ENCODE data around the gene HNRNPDL.

Gene HNRNPDL

DNA sequence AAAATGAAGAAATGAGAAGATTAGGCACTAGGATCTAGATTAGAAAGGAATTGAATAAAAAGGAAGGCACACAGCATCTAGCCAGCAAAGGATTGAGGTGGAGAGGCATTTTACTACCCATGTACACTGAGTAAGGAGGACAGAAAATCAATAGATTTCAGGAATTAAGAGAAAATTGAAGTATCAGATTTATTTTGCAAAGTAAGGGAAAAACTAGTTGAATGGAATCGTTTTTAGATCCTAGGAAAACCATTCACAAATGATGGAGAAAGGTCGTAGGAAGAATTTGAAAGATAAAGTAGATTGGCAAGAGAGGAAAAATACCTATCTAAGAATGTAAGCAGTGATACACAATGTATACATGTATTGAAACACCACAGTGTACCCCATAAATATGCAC is 31.4 kb upstream of the HNRNPDL start:
- Histone ChIP-seq H3K27ac (ENCODE audit: low read depth, low read length) (no peak overlapping the region), H3K27me3 (ENCODE audit: control insufficient read depth in 5 of 5, insufficient read depth in 4 of 5, low read length in 5 of 5) (no peaks in the 10 kb centered on the region), H3K4me3 (ENCODE audit: low read depth in 1 of 5, low read length in 5 of 5) (no peak overlapping the region), H3K9me3 (ENCODE audit: control insufficient read depth in 5 of 5, low read length in 5 of 5) (no peaks in the 10 kb centered on the region), H3K36me3 (ENCODE audit: control insufficient read depth in 5 of 5, insufficient read depth in 5 of 5, low read length in 5 of 5) (peaks cover 11 to 35% (median 27%) of the 10 kb centered on the region in 5 donors), H3K4me1 (ENCODE audit: control insufficient read depth in 5 of 5, insufficient read depth in 5 of 5, low read length in 5 of 5) (peaks cover 0 to 4% (median 0%) of the 10 kb centered on the region in 5 donors), H3K9ac (ENCODE audit: low read length in 5 of 5) (no peak overlapping the region)

DNA sequence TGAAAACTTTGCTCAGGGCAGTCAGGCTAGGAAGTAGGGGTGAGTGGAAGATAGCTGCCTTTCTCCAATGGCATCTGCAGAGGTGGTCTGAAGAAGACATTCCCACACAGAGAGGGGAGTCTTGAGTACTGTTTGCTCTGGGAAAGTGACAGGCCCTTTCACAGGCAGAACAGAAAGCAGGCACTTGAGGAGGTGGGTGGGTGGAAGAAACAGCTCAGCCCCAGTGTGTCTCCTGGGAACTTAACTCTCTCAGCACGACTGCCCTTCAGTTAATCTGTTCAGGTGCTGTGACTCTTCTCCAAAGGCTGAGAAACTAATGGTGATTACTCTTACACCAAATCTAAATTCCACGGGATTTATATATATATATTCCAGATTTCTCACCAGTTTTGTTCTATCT is 28.5 kb upstream of the HNRNPDL start:
- Histone ChIP-seq H3K9ac (ENCODE audit: low read length in 5 of 5) (no peak overlapping the region), H3K36me3 (ENCODE audit: control insufficient read depth in 5 of 5, insufficient read depth in 5 of 5, low read length in 5 of 5) (peaks cover 15 to 47% (median 32%) of the 10 kb centered on the region in 5 donors), H3K4me3 (ENCODE audit: low read depth in 1 of 5, low read length in 5 of 5) (no peak overlapping the region), H3K4me1 (ENCODE audit: control insufficient read depth in 5 of 5, insufficient read depth in 5 of 5, low read length in 5 of 5) (peaks cover 0 to 4% (median 0%) of the 10 kb centered on the region in 5 donors), H3K9me3 (ENCODE audit: control insufficient read depth in 5 of 5, low read length in 5 of 5) (no peaks in the 10 kb centered on the region), H3K27ac (ENCODE audit: low read depth, low read length) (no peak overlapping the region), H3K27me3 (ENCODE audit: control insufficient read depth in 5 of 5, insufficient read depth in 4 of 5, low read length in 5 of 5) (no peaks in the 10 kb centered on the region)

DNA sequence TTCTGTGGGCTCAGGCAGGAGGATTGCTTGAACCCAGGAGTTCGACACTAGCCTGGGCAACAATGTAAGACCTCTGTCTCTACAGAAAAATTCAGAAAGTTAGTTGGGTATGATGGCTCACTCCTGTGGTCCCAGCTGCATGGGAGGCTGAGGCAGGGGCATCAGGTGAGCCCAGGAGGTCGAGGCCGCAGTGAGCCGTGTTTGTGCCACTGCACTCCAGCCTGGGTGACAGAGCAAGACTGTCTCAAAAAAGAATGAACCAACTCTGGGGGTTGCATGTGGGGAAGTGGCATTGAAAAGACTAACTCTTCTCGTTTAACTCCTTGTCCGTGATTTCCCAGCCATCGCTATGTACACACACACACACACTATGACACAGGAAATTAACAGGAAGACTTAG is 27.0 kb upstream of the HNRNPDL start:
- no peak overlapping the region for H3K4me3 ChIP-seq (ENCODE audit: low read depth in 1 of 5, low read length in 5 of 5)
- H3K27ac ChIP-seq (ENCODE audit: low read depth, low read length), result no peak overlapping the region
- no peaks in the 10 kb centered on the region for H3K9me3 ChIP-seq (ENCODE audit: control insufficient read depth in 5 of 5, low read length in 5 of 5)
- H3K27me3 ChIP-seq (ENCODE audit: control insufficient read depth in 5 of 5, insufficient read depth in 4 of 5, low read length in 5 of 5), result no peaks in the 10 kb centered on the region
- H3K4me1 ChIP-seq (ENCODE audit: control insufficient read depth in 5 of 5, insufficient read depth in 5 of 5, low read length in 5 of 5), result peaks cover 0 to 4% (median 0%) of the 10 kb centered on the region in 5 donors
- H3K36me3 ChIP-seq (ENCODE audit: control insufficient read depth in 5 of 5, insufficient read depth in 5 of 5, low read length in 5 of 5), result peaks cover 21 to 57% (median 39%) of the 10 kb centered on the region in 5 donors
- no peak overlapping the region for H3K9ac ChIP-seq (ENCODE audit: low read length in 5 of 5)

DNA sequence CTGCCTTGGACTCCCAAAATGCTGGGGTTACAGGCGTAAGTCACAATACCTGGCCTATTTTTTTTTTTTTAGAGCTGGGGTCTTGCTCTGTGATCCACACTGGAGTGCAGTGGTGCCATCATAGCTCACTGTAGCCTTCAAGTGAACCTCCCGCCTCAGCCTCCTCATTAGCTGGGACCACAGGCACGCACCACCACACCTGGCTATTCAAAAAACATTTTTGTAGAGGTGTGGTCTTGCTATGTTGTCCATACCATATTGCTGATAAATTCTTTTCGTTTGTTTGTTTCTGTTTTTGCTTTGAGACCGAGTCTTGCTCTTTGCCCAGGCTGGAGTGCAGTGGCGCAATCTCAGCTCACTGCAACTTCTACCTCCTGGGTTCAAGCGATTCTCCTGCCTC is 21.8 kb upstream of the HNRNPDL start:
- H3K27ac ChIP-seq (ENCODE audit: low read depth, low read length), result no peak overlapping the region
- H3K4me3 ChIP-seq (ENCODE audit: low read depth in 1 of 5, low read length in 5 of 5), result no peak overlapping the region
- no peaks in the 10 kb centered on the region for H3K4me1 ChIP-seq (ENCODE audit: control insufficient read depth in 5 of 5, insufficient read depth in 5 of 5, low read length in 5 of 5)
- H3K27me3 ChIP-seq (ENCODE audit: control insufficient read depth in 5 of 5, insufficient read depth in 4 of 5, low read length in 5 of 5), result no peaks in the 10 kb centered on the region
- no peaks in the 10 kb centered on the region for H3K9me3 ChIP-seq (ENCODE audit: control insufficient read depth in 5 of 5, low read length in 5 of 5)
- H3K9ac ChIP-seq (ENCODE audit: low read length in 5 of 5), result no peak overlapping the region
- peaks cover 23 to 63% (median 42%) of the 10 kb centered on the region in 5 donors for H3K36me3 ChIP-seq (ENCODE audit: control insufficient read depth in 5 of 5, insufficient read depth in 5 of 5, low read length in 5 of 5)

DNA sequence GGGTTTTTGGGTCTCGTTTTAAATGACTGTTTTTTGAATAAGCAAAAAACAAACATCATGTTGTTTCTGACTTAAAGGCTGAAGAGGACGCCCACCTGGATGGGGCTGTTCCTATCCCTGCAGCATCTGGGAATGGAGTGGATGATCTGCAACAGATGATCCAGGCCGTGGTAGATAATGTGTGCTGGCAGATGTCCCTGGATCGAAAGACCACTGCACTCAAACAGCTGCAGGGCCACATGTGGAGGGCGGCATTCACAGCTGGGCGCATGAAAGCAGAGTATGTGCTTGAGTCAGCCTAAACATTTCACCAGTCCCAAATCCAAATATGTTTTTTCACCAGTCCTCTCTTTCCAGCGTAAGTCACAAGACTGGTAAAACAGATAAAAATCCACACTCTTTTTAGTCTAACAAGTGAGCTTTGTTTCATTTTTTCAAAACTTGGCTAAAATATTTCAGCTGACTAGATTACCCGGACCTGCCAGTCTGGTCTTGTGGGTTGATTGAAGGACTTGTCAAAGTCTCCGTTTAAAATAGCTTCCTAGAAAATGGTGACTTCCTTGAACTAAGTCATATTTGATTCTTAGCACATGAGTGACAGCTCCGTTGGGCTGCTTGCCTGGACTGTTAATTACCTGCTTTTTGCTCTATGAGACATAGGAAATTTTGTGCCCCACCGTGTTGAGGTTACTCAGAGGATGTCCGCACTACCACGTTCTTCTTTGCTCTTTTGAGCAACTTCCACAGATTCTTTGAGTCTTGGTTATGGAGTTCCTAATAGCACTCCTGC is 20.9 kb upstream of the HNRNPDL start:
- peaks cover 17 to 56% (median 41%) of the 10 kb centered on the region in 5 donors for H3K36me3 ChIP-seq (ENCODE audit: control insufficient read depth in 5 of 5, insufficient read depth in 5 of 5, low read length in 5 of 5)
- no peak overlapping the region for H3K9ac ChIP-seq (ENCODE audit: low read length in 5 of 5)
- no peaks in the 10 kb centered on the region for H3K4me1 ChIP-seq (ENCODE audit: control insufficient read depth in 5 of 5, insufficient read depth in 5 of 5, low read length in 5 of 5)
- no peaks in the 10 kb centered on the region for H3K9me3 ChIP-seq (ENCODE audit: control insufficient read depth in 5 of 5, low read length in 5 of 5)
- H3K27me3 ChIP-seq (ENCODE audit: control insufficient read depth in 5 of 5, insufficient read depth in 4 of 5, low read length in 5 of 5), result no peaks in the 10 kb centered on the region
- H3K27ac ChIP-seq (ENCODE audit: low read depth, low read length), result no peak overlapping the region
- H3K4me3 ChIP-seq (ENCODE audit: low read depth in 1 of 5, low read length in 5 of 5), result no peak overlapping the region

DNA sequence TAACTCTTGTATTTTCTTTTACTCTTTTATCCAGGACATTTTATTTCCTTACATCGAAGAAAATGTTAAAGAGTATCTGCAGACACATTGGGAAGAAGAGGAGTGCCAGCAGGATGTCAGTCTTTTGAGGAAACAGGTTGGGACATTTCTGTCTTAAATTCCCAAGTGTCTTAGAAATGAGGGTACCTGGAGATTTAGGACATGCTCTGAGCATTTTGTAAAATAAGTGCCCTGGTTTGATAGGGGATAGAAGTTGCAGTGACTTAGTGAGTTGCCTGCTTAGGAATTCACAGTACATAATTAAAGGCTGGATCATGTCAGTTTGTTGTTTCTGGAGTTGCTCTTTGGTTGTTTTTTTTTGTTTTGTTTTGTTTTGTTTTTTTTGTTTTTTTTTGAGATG is 17.6 kb upstream of the HNRNPDL start:
- no peak overlapping the region for H3K27ac ChIP-seq (ENCODE audit: low read depth, low read length)

DNA sequence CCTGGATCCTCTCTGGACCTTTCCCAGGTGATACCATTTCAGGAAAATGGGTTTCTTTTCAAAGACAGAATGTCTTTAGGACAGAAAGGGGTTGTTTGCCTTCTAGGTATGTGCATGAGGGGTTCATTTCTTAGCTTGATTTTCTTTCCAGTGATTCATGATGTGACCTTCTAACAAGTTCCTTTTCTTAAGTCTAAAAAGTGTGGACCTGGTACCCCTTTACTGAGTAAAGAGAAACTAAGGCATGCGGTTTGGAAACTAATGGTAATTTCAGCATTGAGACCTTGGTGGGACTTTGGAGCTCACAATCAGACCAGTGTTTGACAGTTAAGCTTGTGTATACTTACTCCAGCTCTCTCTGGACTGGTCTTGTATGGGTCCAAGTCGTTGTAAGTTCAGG is 8.8 kb upstream of the HNRNPDL start:
- Histone ChIP-seq H3K4me3 (ENCODE audit: low read depth in 1 of 5, low read length in 5 of 5) (no peak overlapping the region), H3K4me1 (ENCODE audit: control insufficient read depth in 5 of 5, insufficient read depth in 5 of 5, low read length in 5 of 5) (no peaks in the 10 kb centered on the region), H3K36me3 (ENCODE audit: control insufficient read depth in 5 of 5, insufficient read depth in 5 of 5, low read length in 5 of 5) (peaks cover 0 to 4% (median 0%) of the 10 kb centered on the region in 5 donors), H3K27me3 (ENCODE audit: control insufficient read depth in 5 of 5, insufficient read depth in 4 of 5, low read length in 5 of 5) (no peaks in the 10 kb centered on the region), H3K9ac (ENCODE audit: low read length in 5 of 5) (no peak overlapping the region), H3K9me3 (ENCODE audit: control insufficient read depth in 5 of 5, low read length in 5 of 5) (no peaks in the 10 kb centered on the region), H3K27ac (ENCODE audit: low read depth, low read length) (no peak overlapping the region)

More for the DNA sequence above, 17.6 kb upstream of the HNRNPDL start:
- Histone ChIP-seq H3K9me3 (ENCODE audit: control insufficient read depth in 5 of 5, low read length in 5 of 5) (no peaks in the 10 kb centered on the region), H3K27me3 (ENCODE audit: control insufficient read depth in 5 of 5, insufficient read depth in 4 of 5, low read length in 5 of 5) (no peaks in the 10 kb centered on the region), H3K4me3 (ENCODE audit: low read depth in 1 of 5, low read length in 5 of 5) (no peak overlapping the region), H3K4me1 (ENCODE audit: control insufficient read depth in 5 of 5, insufficient read depth in 5 of 5, low read length in 5 of 5) (no peaks in the 10 kb centered on the region), H3K9ac (ENCODE audit: low read length in 5 of 5) (no peak overlapping the region), H3K36me3 (ENCODE audit: control insufficient read depth in 5 of 5, insufficient read depth in 5 of 5, low read length in 5 of 5) (peaks cover 11 to 42% (median 31%) of the 10 kb centered on the region in 5 donors)

DNA sequence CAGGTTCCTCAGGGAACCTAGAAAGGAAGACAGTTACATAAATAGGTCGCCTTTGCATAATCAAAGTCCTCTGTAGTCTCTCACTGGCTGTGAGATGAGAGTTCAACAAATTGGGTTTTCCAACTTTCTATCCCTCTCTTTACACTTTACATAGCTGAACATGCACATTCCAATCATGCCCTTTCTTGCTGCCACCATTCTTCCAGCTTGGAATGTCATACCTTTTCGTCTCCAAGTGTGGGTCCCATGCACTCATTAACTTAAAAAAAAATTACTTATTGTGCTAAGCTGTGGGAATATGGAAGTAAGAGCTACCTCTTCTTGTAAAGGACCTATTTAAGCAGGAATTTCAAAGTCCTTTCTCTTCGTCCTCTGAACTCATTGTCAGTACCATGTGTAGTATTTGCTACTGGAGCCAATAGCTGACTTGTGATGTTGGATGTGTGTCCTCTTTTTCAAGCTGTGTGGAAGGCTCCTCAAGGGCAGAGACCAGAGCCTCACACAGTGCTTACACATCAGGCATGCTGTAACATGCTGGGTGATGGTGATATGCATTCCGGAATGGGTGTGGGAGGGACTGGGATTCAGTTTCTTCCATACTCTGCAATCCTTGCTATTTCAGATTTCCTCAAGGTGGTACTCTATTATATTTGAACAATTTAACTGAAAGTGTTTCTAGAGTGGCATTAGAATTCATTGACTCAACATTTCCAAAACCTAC is 7.2 kb upstream of the HNRNPDL start:
- Histone ChIP-seq H3K27me3 (ENCODE audit: control insufficient read depth in 5 of 5, insufficient read depth in 4 of 5, low read length in 5 of 5) (no peaks in the 10 kb centered on the region), H3K27ac (ENCODE audit: low read depth, low read length) (no peak overlapping the region), H3K9me3 (ENCODE audit: control insufficient read depth in 5 of 5, low read length in 5 of 5) (no peaks in the 10 kb centered on the region), H3K4me3 (ENCODE audit: low read depth in 1 of 5, low read length in 5 of 5) (no peak overlapping the region), H3K4me1 (ENCODE audit: control insufficient read depth in 5 of 5, insufficient read depth in 5 of 5, low read length in 5 of 5) (no peaks in the 10 kb centered on the region), H3K36me3 (ENCODE audit: control insufficient read depth in 5 of 5, insufficient read depth in 5 of 5, low read length in 5 of 5) (peaks cover 0 to 4% (median 0%) of the 10 kb centered on the region in 5 donors), H3K9ac (ENCODE audit: low read length in 5 of 5) (no peak overlapping the region)

DNA sequence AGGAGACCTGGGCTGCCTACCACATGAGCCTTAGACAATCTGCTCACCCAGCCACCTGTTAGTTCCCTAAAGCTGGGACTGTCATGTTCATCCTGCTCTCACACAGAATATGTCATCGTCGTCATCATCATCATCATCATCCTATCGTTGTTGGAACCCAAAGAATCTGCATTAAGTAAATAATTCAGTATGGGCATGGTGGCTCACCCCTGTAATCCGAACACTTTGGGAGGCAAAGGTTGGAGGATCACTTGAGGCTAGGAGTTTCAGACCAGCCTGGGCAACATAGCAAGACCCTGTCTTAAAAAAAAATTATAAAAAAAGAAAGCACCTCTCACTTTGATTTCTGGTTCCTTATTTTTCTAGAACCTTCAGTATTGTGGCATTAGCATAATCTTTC is 6.5 kb upstream of the HNRNPDL start:
- no peak overlapping the region for H3K4me3 ChIP-seq (ENCODE audit: low read depth in 1 of 5, low read length in 5 of 5)
- peaks cover 0 to 4% (median 0%) of the 10 kb centered on the region in 5 donors for H3K36me3 ChIP-seq (ENCODE audit: control insufficient read depth in 5 of 5, insufficient read depth in 5 of 5, low read length in 5 of 5)
- no peak overlapping the region for H3K9ac ChIP-seq (ENCODE audit: low read length in 5 of 5)
- H3K27me3 ChIP-seq (ENCODE audit: control insufficient read depth in 5 of 5, insufficient read depth in 4 of 5, low read length in 5 of 5), result no peaks in the 10 kb centered on the region
- H3K9me3 ChIP-seq (ENCODE audit: control insufficient read depth in 5 of 5, low read length in 5 of 5), result no peaks in the 10 kb centered on the region
- H3K4me1 ChIP-seq (ENCODE audit: control insufficient read depth in 5 of 5, insufficient read depth in 5 of 5, low read length in 5 of 5), result peaks cover 0 to 1% (median 0%) of the 10 kb centered on the region in 5 donors
- no peak overlapping the region for H3K27ac ChIP-seq (ENCODE audit: low read depth, low read length)

DNA sequence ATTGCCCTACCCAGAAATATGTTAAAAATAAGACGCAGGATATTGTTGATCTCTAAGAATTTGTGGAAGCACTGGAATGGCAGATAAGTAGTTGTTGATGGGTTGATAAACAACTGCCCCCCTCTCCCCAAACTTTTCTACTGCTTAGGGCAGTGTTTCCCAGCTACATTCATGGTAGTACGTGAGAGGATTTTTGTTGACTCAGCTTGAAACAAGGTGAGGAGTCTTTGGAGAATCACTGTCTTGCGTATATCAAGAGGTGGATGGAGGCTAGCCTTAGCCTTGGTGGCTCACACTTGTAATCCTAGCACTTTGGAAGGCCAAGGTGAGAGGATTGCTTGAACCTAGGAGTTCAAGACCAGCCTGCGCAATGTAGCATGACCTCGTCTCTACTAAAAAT is 5.9 kb upstream of the HNRNPDL start:
- Histone ChIP-seq H3K9ac (ENCODE audit: low read length in 5 of 5) (no peak overlapping the region), H3K27ac (ENCODE audit: low read depth, low read length) (no peak overlapping the region), H3K4me1 (ENCODE audit: control insufficient read depth in 5 of 5, insufficient read depth in 5 of 5, low read length in 5 of 5) (peaks cover 4 to 8% (median 6%) of the 10 kb centered on the region in 5 donors), H3K27me3 (ENCODE audit: control insufficient read depth in 5 of 5, insufficient read depth in 4 of 5, low read length in 5 of 5) (no peaks in the 10 kb centered on the region), H3K4me3 (ENCODE audit: low read depth in 1 of 5, low read length in 5 of 5) (no peak overlapping the region), H3K36me3 (ENCODE audit: control insufficient read depth in 5 of 5, insufficient read depth in 5 of 5, low read length in 5 of 5) (peaks cover 0 to 4% (median 0%) of the 10 kb centered on the region in 5 donors), H3K9me3 (ENCODE audit: control insufficient read depth in 5 of 5, low read length in 5 of 5) (no peaks in the 10 kb centered on the region)

All from subcutaneous abdominal adipose tissue (tissue), 5 donors.